H1 (cell line): ENCODE measurements around the gene VMO1. TPM values are rescaled to one million over a fixed set of nuclear protein-coding genes. Genes with fewer than 3 reads are reported as not detected.

Experiments
- CTCF ChIA-PET: fragments of 300-600 bp; sonication (Branson Sonifier 250); formaldehyde crosslinking; loops from one replicate; lab custom pipeline; 2021; ENCODE audit not compliant: partially characterized antibody; lab: Charles Lee
- POLR2A ChIA-PET: fragments of 300-600 bp; sonication (Branson Sonifier 250); formaldehyde crosslinking; loops from one replicate; lab custom pipeline; 2021; ENCODE audit warnings: inconsistent platforms; ENCODE audit not compliant: partially characterized antibody; lab: Charles Lee
- DNase-seq, 2 experiments: peaks; one replicate each; pipeline versions ENCODE4 v3.0.0 to v3.0.0-alpha.2; 2010 to 2022; ENCODE audit warnings: low spot score in 2 of 2, low read depth in 1 of 2, mixed read lengths in 1 of 2
- FAIRE-seq: peaks from 2 replicates; lab custom pipeline; 2011; peaks lifted over from hg19 to GRCh38; lab: Jason Lieb, UNC
- H2AFZ ChIP-seq: 2 replicates; pipeline ENCODE4 v1.8.1; 2012; ENCODE audit warnings: low read length, inconsistent platforms
- H2AK5ac ChIP-seq: 2 replicates; pipeline ENCODE4 v1.6.1; 2013; ENCODE audit warnings: low read depth, low read length
- H2BK120ac ChIP-seq: replicated peaks from 2 replicates; pipeline ENCODE3; 2013; ENCODE audit warnings: low read depth, low read length, inconsistent platforms
- H2BK12ac ChIP-seq: 2 replicates; pipeline ENCODE4 v1.6.1; 2013; ENCODE audit warnings: low read depth, low read length
- H2BK15ac ChIP-seq: 2 replicates; pipeline ENCODE4 v1.6.1; 2013; ENCODE audit warnings: low read length
- H2BK20ac ChIP-seq: 2 replicates; pipeline ENCODE4 v1.6.1; 2013; ENCODE audit warnings: low read length
- H2BK5ac ChIP-seq: 2 replicates; pipeline ENCODE4 v1.6.1; 2013; ENCODE audit warnings: low read depth, low read length
- H3K14ac ChIP-seq: 2 replicates; pipeline ENCODE4 v1.6.1; 2013; ENCODE audit warnings: inconsistent platforms; ENCODE audit not compliant: insufficient read length
- H3K18ac ChIP-seq: 2 replicates; pipeline ENCODE4 v1.6.1; 2013; ENCODE audit warnings: low read length; ENCODE audit errors: extremely low read depth
- H3K23ac ChIP-seq: 2 replicates; pipeline ENCODE4 v1.6.1; 2013; ENCODE audit warnings: inconsistent platforms; ENCODE audit not compliant: insufficient read length
- H3K23me2 ChIP-seq: 2 replicates; pipeline ENCODE4 v1.6.1; 2013; ENCODE audit warnings: low read depth, low read length
- H3K27ac ChIP-seq: 2 replicates; pipeline ENCODE4 v1.6.1; 2011; ENCODE audit warnings: low read depth, low read length, inconsistent platforms
- H3K27me3 ChIP-seq, 4 experiments: replicated peaks in 1 of 4; 1 replicate in 1 of 4; 2 replicates in 3 of 4; pipeline versions ENCODE4 v1.6.1 to v1.8.1; 2011 to 2013; ENCODE audit warnings: low read length in 3 of 4, mild to moderate bottlenecking in 3 of 4, inconsistent platforms in 2 of 4, mixed read lengths in 2 of 4, moderate library complexity in 1 of 4; ENCODE audit not compliant: control insufficient read depth in 3 of 4, insufficient read depth in 3 of 4; ENCODE audit errors: extremely low read depth in 1 of 4
- H3K36me3 ChIP-seq, 4 experiments: 2 replicates each; pipeline versions ENCODE4 v1.6.1 to v1.8.1; 2011 to 2013; ENCODE audit warnings: mild to moderate bottlenecking in 4 of 4, low read length in 3 of 4, moderate library complexity in 2 of 4, control low read depth in 1 of 4, inconsistent platforms in 1 of 4; ENCODE audit not compliant: insufficient read depth in 4 of 4, control insufficient read depth in 2 of 4
- H3K4ac ChIP-seq: replicated peaks from 2 replicates; pipeline ENCODE3; 2013; ENCODE audit warnings: low read length, low read depth, mixed read lengths, inconsistent platforms; ENCODE audit not compliant: insufficient read length
- H3K4me1 ChIP-seq, 4 experiments: replicated peaks in 1 of 4; 1 replicate in 1 of 4; 2 replicates in 3 of 4; pipeline versions ENCODE4 v1.6.1 to v1.8.1; 2011 to 2013; ENCODE audit warnings: low read length in 3 of 4, inconsistent platforms in 2 of 4, mixed read lengths in 1 of 4; ENCODE audit not compliant: insufficient read depth in 4 of 4, control insufficient read depth in 3 of 4
- H3K4me2 ChIP-seq, 2 experiments: 2 replicates each; pipeline versions ENCODE4 v1.6.1 to v1.8.1; 2011 to 2013; ENCODE audit warnings: low read depth in 2 of 2, low read length in 2 of 2, control low read depth in 1 of 2, inconsistent platforms in 1 of 2, mild to moderate bottlenecking in 1 of 2; ENCODE audit not compliant: insufficient read depth in 1 of 2
- H3K4me3 ChIP-seq, 4 experiments: fragments of 200-600, 300-600 bp in 1 of 4; sonication (generic), shearing (Covaris generic), sonication (Bioruptor Twin) in 1 of 4; 2 replicates each; pipeline versions ENCODE4 v1.5.1 to v1.8.1; 2011 to 2016; ENCODE audit warnings: low read length in 4 of 4, low read depth in 3 of 4, control low read depth in 2 of 4, inconsistent platforms in 2 of 4, mild to moderate bottlenecking in 2 of 4, mixed read lengths in 1 of 4, moderate library complexity in 1 of 4; ENCODE audit not compliant: insufficient read depth in 2 of 4; ENCODE audit errors: extremely low read depth in 1 of 4
- H3K56ac ChIP-seq: replicated peaks from 2 replicates; pipeline ENCODE3; 2013; ENCODE audit warnings: low read depth, mild to moderate bottlenecking, mixed read lengths, low read length, inconsistent platforms; ENCODE audit not compliant: insufficient read length
- H3K79me1 ChIP-seq: 2 replicates; pipeline ENCODE4 v1.6.1; 2013; ENCODE audit warnings: low read depth, low read length, control low read depth
- H3K79me2 ChIP-seq, 2 experiments: 2 replicates each; pipeline versions ENCODE4 v1.6.1 to v1.8.1; 2012 to 2013; ENCODE audit warnings: low read length in 2 of 2, mild to moderate bottlenecking in 2 of 2, inconsistent platforms in 1 of 2; ENCODE audit not compliant: insufficient read depth in 2 of 2, control insufficient read depth in 1 of 2
- H3K9ac ChIP-seq, 4 experiments: replicated peaks in 1 of 4; 1 replicate in 1 of 4; 2 replicates in 3 of 4; pipeline versions ENCODE4 v1.6.1 to v1.8.1; 2011 to 2013; ENCODE audit warnings: low read depth in 3 of 4, low read length in 3 of 4, control low read depth in 2 of 4, mild to moderate bottlenecking in 2 of 4, moderate library complexity in 2 of 4, inconsistent platforms in 1 of 4; ENCODE audit errors: extremely low read depth in 1 of 4
- H3K9me3 ChIP-seq, 2 experiments: 2 replicates each; pipeline versions ENCODE4 v1.6.1 to v1.8.1; 2012 to 2013; ENCODE audit warnings: mild to moderate bottlenecking in 2 of 2, moderate library complexity in 2 of 2, control low read depth in 1 of 2, inconsistent platforms in 1 of 2, low read depth in 1 of 2, low read length in 1 of 2, mixed read lengths in 1 of 2; ENCODE audit not compliant: insufficient read depth in 2 of 2
- H4K20me1 ChIP-seq, 2 experiments: replicated peaks in 1 of 2; 2 replicates each; pipeline versions ENCODE3 to v1.8.1; 2011 to 2013; ENCODE audit warnings: inconsistent platforms in 2 of 2, low read length in 2 of 2, mild to moderate bottlenecking in 1 of 2; ENCODE audit not compliant: insufficient read depth in 2 of 2, control insufficient read depth in 1 of 2
- H4K5ac ChIP-seq: 2 replicates; pipeline ENCODE4 v1.6.1; 2013; ENCODE audit warnings: low read length, low read depth, mixed read lengths, inconsistent platforms; ENCODE audit not compliant: insufficient read length
- H4K8ac ChIP-seq: 2 replicates; pipeline ENCODE4 v1.8.0; 2013; ENCODE audit warnings: mild to moderate bottlenecking, moderate library complexity, low read length, inconsistent platforms; ENCODE audit not compliant: insufficient read depth; ENCODE audit errors: extremely low read depth
- H4K91ac ChIP-seq: replicated peaks from 2 replicates; pipeline ENCODE3; 2013; ENCODE audit warnings: low read length, mixed read lengths, inconsistent platforms; ENCODE audit not compliant: insufficient read length
- ASH2L ChIP-seq: fragments of 200-600, 300-600 bp; sonication (generic); IDR thresholded peaks from one replicate; pipeline ENCODE4 v1.7.1; 2017; ENCODE audit warnings: low read length
- CBX5 ChIP-seq: fragments of 300-800, 300-1000 bp; sonication (generic); IDR thresholded peaks from 2 replicates; pipeline ENCODE4 v1.7.1; 2016; ENCODE audit warnings: antibody characterized with exemption, low read length, low read depth
- JUND ChIP-seq: IDR thresholded peaks from 2 replicates; pipeline ENCODE4 v1.6.1; 2011; ENCODE audit warnings: mild to moderate bottlenecking, improper control_type of control experiment, low read length
- KDM1A ChIP-seq: fragments of 200-600, 300-600 bp; sonication (generic); IDR thresholded peaks from 2 replicates; pipeline ENCODE4 v1.7.1; 2016; ENCODE audit warnings: mild to moderate bottlenecking, low read length, borderline replicate concordance
- SIRT6 ChIP-seq: IDR thresholded peaks from one replicate; pipeline ENCODE4 v1.7.1; 2012; ENCODE audit warnings: low read length, inconsistent platforms
- SIX5 ChIP-seq: IDR thresholded peaks from 2 replicates; pipeline ENCODE4 v1.6.1; 2011; ENCODE audit warnings: mild to moderate bottlenecking, low read depth, low read length
- SP1 ChIP-seq: IDR thresholded peaks from 2 replicates; pipeline ENCODE4 v1.6.1; 2011; ENCODE audit warnings: low read depth, low read length
- SP4 ChIP-seq: IDR thresholded peaks from 2 replicates; pipeline ENCODE4 v1.6.1; 2012; ENCODE audit warnings: low read length, inconsistent platforms
- SUZ12 ChIP-seq: fragments of 200-600 bp; sonication (generic); IDR thresholded peaks from 2 replicates; pipeline ENCODE4 v1.6.1; 2012; ENCODE audit warnings: mild to moderate bottlenecking, inconsistent platforms, low read length, moderate library complexity, mixed read lengths
- TAF1 ChIP-seq: IDR thresholded peaks from 2 replicates; pipeline ENCODE4 v1.6.1; 2011; ENCODE audit warnings: mild to moderate bottlenecking, low read depth, low read length
- TAF7 ChIP-seq: optimal IDR thresholded peaks from 2 replicates; pipeline ENCODE3; 2011; ENCODE audit warnings: low read depth, mild to moderate bottlenecking, inconsistent platforms, low read length, moderate library complexity, borderline replicate concordance
- TBP ChIP-seq: IDR thresholded peaks from 2 replicates; pipeline ENCODE4 v1.6.1; 2011; ENCODE audit warnings: low read depth, low read length, improper control_type of control experiment
- TEAD4 ChIP-seq: IDR thresholded peaks from 2 replicates; pipeline ENCODE4 v1.6.1; 2012; ENCODE audit warnings: low read depth, low read length, inconsistent platforms, mixed read lengths
- YY1 ChIP-seq: IDR thresholded peaks from 2 replicates; pipeline ENCODE4 v1.6.1; 2011; ENCODE audit warnings: low read depth, mild to moderate bottlenecking, low read length
- WGBS, 2 experiments: shearing (Covaris generic) in 1 of 2; methylation state at CpG; one replicate each; pipeline versions ENCODE4 v1.1.6 to v1.1.7; 2013 to 2015; ENCODE audit warnings: low lambda C conversion rate in 2 of 2, mixed read lengths in 2 of 2, inconsistent platforms in 1 of 2, low coverage in 1 of 2, missing lambda C conversion rate in 1 of 2; ENCODE audit not compliant: insufficient replicate concordance in 2 of 2, insufficient coverage in 1 of 2, insufficient read length in 1 of 2; ENCODE audit errors: extremely low coverage in 1 of 2, missing lambda C conversion rate in 1 of 2; 5-methylcytosine and 5-hydroxymethylcytosine counted together
- polyA plus RNA-seq, 7 experiments: library from polyadenylated mRNA; depleted of rRNA in 3 of 7; stranded (reverse) in 5 of 7; unstranded in 2 of 7; fragments of >200 nt in 5 of 7; fragments of 200-250 nt in 2 of 7; gene quantifications; 1 replicate in 5 of 7; 2 replicates in 1 of 7; 4 replicates in 1 of 7; pipeline versions ENCODE4 v1.2.1 to v1.2.3, GENCODE V29; 2011 to 2013; ENCODE audit warnings: missing spikeins in 2 of 7, mixed read lengths in 2 of 7
- total RNA-seq: library from RNA; stranded (reverse); fragmentation: NEBNext Ultra II Directional; extraction: Animal tissue kit (Norgen Biotek cat#: 25700); gene quantifications from 2 replicates; pipeline ENCODE4 v1.2.1, GENCODE V29; 2021

The VMO1 gene
- total and polyA plus RNA-seq, 2 of the 8 experiments (the other 6 are each of a cell fraction or from before 2014, with no cell fraction given): 0.30 TPM; not detected in 1

- Histone ChIP-seq H4K20me1 (no peaks in the 10 kb centered on the region), H2BK5ac (no peak overlapping the region), H3K79me2 (no peaks in the 10 kb centered on the region), H2BK20ac (no peak overlapping the region), H2AK5ac (no peak overlapping the region), H3K27ac (no peak overlapping the region), H3K4me1 (no peaks in the 10 kb centered on the region), H3K4me3 (no peak overlapping the region), H3K79me1 (no peaks in the 10 kb centered on the region), H3K36me3 (no peaks in the 10 kb centered on the region), H3K18ac (no peak overlapping the region), H3K9me3 (no peaks in the 10 kb centered on the region), H4K8ac (no peak overlapping the region), H3K4ac (no peak overlapping the region), H3K14ac (no peak overlapping the region), H2BK12ac (no peak overlapping the region), H3K4me2 (no peak overlapping the region), H2AFZ (no peak overlapping the region), H2BK15ac (no peak overlapping the region), H4K5ac (no peak overlapping the region), H3K23ac (no peak overlapping the region), H3K9ac (no peak overlapping the region), H3K56ac (no peak overlapping the region), H4K91ac (no peak overlapping the region), H2BK120ac (no peak overlapping the region), H3K27me3 (0 out of 7 replicates have a peak, but pooled peaks cover 0 to 2% (median 0%) of the 10 kb centered on the region in 4 experiments), H3K23me2 (no peaks in the 10 kb centered on the region)
- DNase-seq (no peak), FAIRE-seq (no peak)
- 81% methylated on average over 11 of the region's 11 CpGs; no CpG with 5 or more reads in 1 of the 2 experiments for WGBS, 2 experiments
- CTCF ChIA-PET: interaction anchor here (1.3 to 3.8 kb wide), 5 partner anchors 7 to 116 kb away, joined by 3 to 16 read pairs (median 10); partner anchors contain the start of genes GLTPD2 and VMO1
- POLR2A ChIA-PET: interaction anchor here (1.1 kb wide), 1 partner anchor 78 kb away, joined by 3 read pairs; no protein-coding TSS in a partner anchor
- no peak for TF ChIP-seq JUND
- TF ChIP-seq TAF1: no peak
- no peak for TF ChIP-seq SIX5
- TF ChIP-seq SP1: no peak
- no peak for TF ChIP-seq TEAD4
- TF ChIP-seq ASH2L: no peak
- no peak for TF ChIP-seq TAF7
- no peak for TF ChIP-seq SUZ12
- TF ChIP-seq CBX5: no peak
- TF ChIP-seq SP4: no peak
- TF ChIP-seq YY1: no peak
- no peak for TF ChIP-seq SIRT6
- no peak for TF ChIP-seq KDM1A
- no peak for TF ChIP-seq TBP
Observed at GRCh38 chr17:4780325-4780955, 5.7 kb downstream of the VMO1 start.
